HG03045 (cell line): ENCODE results near the gene SPDYE3.
A peak's percentile ranks its signal among the peaks of the same experiment; 100 is the strongest.

Experiments
- ATAC-seq: cut with Tn5 transposase; IDR thresholded peaks from one replicate; pipeline ENCODE4 v1.9.1; 2021; ENCODE audit warnings: mild to moderate bottlenecking, moderate library complexity; ENCODE audit not compliant: unreplicated experiment

Gene SPDYE3

DNA sequence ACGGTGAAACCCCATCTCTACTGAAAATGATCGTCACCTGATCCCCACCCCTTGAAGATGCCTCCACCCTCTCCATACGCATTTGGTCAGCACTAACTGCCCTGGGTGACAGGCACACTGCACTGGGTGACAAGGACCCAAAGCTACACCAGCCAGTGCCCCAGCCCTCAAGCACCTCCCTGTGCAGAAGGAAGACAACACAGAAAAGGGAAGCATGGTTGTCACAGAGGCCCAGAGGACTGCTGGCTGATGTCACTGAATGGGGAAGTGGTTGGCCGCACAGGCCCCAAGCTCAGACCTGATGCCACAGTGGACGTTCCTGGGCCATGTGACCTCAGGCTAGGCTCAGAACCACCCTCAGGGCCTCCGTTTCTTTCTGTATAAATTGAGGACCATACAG, 61.6 kb downstream of the SPDYE3 start:
- peak; percentile 52 for ATAC-seq

DNA sequence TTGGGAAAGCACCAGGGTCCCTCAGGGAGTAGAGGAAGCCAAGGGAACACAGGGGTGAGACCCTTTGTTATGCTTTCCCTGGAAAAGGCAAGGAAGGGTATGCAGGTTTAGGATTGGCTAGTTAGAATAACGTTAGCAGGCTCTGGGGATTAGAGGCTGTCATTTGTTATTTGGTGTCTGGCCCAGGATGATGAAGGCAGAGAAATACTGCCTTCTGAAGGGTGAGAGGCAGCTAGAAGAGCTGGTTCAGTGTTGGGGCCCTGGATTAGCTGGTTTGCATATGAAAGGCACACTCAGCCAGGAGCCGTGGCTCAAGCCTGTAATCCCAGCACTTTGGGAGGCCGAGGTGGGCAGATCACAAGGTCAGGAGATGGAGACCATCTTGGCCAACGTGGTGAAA, 62.8 kb downstream of the SPDYE3 start:
- ATAC-seq = no peak

DNA sequence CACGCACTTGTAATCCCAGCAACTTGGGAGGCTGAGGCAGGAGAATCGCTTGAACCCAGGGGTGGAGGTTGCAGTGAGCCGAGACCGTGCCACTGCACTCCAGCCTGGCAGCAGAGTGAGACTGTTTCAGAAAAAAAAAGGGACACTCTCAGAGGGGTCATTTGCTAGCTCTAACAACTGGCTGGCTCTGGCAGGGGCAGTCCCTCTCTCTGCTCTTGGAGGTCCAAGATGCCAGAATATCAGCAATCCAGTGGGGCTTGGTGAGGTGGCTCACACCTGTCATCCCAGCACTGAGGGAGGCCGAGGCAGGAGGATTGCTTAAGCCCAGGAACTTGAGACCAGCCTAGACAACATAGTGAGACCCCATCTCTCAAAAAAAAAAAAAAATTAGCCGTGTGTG, 63.2 kb downstream of the SPDYE3 start:
- no peak for ATAC-seq

DNA sequence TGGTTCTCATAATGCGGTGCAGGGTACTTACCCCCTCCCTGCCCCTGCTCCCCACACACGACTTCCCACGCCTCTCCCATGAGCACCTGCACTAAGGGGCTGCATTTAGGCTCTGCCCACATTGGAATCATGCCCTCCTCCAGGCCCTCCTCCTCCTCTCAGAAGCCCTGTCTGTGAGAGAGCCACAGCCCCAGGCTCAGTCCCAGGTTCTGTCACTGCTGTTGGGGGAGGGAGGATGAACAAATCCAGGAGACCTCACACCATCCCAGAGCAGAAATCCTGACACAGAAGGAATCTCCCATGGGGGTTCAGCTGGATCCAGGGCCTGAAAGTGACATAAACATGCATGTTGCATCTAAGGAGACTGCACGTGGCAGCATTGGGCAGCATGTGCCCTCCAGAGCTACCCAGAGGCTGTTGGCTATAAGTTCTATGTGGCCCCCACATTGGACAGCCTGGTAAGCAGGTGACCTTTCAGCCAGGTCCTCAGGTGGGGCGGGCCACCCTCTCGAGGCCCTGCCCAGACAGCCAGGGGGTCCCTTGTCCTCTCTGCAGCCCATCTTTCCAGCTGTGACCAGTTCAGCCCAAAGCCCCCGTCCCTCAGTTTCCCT, 64.2 kb downstream of the SPDYE3 start:
- no peak for ATAC-seq
